ENCODE results near the gene LCN6.

LCN6 gene

DNA sequence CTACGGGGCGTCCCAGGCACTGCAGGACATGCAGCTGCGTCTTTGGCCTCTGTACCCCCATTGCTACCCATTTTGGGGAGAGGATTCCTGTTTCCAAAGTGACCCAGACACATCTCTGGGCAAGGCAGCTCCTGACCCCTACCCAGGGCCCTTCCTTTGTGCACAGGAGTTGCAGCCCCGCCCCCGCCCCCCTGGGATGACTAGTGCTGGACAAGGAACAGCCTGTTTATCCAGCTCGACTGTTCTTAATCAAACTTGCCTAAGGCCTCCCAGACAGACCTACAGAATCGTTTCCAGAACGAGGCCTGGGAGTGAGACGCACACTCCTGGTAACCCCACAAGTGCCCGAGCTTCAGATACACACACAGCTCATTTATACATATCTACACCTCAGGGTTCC is 22.7 kb downstream of the LCN6 start:
- no peak for DNase-seq (ENCODE audit: low read depth, low spot score)

GRCh38 chr9:136724772-136725171 is 23.6 kb downstream of the LCN6 start:
- DNase-seq (ENCODE audit: low read depth, low spot score): no peak

- no peak for DNase-seq (ENCODE audit: low read depth, low spot score)
Measured at GRCh38 chr9:136723989-136724388, 24.3 kb downstream of the LCN6 start.

GRCh38 chr9:136723362-136723976 is 24.9 kb downstream of the LCN6 start:
- DNase-seq (ENCODE audit: low read depth, low spot score): no peak

DNA sequence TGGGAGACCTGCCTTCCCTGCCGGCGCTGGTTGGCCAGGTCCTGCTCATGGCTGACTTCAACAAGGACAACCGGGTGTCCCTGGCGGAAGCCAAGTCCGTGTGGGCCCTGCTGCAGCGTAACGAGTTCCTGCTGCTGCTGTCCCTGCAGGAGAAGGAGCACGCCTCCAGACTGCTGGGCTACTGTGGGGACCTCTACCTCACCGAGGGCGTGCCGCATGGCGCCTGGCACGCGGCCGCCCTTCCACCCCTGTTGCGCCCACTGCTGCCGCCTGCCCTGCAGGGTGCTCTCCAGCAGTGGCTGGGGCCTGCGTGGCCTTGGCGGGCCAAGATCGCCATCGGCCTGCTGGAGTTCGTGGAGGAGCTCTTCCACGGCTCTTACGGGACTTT is 25.4 kb downstream of the LCN6 start:
- no peak for DNase-seq (ENCODE audit: low read depth, low spot score)

DNA sequence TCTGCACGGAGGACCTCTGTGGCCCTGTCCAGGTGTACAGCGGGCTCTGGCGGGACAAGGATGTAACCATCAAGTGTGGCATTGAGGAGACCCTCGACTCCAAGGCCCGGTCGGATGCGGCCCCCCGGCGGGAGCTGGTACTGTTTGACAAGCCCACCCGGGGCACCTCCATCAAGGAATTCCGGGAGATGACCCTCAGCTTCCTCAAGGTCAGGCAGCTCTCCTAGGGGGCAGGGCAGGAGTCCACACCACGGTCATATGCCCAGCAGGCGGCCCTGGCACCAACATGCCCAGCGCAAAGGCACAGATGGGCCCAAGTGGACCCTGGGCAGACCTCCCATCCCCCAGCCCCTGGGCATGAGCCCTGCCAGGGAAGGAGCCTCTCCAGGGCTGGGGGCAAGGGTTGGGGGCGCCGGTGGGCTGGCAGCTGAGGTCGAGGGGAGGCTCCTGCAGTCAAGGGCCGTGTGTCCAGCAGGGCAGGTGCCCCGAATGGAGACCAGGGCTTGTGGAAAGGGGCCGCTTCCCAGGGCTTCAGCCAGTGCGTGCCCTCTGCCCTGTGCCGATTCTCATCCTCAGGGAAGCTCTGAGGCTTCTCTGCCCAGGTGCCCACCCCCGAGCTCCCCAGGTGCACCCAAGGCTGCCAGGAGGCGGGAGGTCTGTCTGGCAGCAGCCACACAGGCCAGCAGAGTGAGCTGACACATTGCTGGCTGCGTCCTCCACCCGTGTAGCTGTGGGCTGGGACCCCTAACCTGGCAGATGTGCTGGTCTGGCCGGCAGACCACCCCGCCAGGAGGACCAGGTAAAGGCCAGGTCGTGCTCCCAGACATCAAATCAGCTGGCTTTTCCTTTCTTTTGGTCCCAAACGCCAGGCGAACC is 26.0 kb downstream of the LCN6 start:
- DNase-seq (ENCODE audit: low read depth, low spot score): no peak

DNA sequence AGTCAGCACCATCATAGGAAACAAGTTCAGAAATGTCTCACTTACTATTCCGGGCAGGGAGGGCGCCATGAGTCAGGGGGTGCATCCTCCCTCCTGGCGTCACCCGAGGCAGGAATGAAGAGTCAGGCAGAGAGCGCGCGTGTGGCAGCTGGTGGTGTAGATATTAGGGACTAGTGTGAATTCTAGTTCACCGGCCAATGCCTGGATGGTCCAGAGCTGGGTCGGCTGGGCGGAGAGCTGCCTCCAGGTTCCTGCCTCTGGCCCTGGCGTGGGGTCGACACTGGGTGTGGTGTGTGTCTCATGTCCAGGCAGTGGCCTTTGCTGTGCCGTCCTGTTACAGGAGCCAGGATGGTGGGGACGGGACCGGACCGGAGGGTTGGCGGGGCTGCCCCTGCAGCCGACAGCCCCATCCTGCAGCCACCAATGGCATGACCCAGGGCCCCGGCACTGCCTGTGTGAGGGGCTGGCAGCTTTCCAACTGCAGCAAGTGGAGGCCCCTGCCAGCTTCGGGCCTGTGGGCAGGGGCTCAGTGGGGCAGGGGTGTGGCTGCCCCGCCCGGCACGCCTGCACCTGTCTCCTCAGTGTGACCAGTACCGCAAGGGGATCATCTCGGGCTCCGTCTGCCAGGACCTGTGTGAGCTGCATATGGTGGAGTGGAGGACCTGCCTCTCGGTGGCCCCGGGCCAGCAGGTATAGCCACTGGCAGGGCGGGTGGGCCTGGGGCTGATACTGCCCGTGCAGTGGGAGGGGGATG is 26.8 kb downstream of the LCN6 start:
- DNase-seq (ENCODE audit: low read depth, low spot score): no peak

DNA sequence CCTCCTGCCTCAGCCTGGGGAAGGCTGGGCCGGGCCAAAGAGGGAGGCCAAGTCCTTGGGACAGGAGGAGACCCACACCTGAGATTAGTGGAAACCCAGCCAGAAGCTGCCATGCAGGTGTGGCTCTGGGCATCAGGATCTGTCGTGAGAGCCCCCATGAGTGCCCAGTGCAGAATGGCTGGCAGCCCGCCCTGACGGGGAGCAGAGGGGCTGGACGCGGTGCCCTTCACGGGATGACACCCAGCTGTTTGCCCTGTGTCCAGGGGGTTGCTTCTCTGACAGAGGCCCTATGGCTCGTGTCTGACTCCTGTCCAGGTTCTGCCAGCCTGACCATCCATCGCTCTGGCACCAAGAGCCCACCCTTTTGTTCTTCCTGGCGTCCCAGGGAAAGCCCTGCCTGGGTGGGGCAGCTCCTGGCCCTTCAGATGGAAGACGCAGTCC is 27.4 kb downstream of the LCN6 start:
- DNase-seq (ENCODE audit: low read depth, low spot score): no peak

DNA sequence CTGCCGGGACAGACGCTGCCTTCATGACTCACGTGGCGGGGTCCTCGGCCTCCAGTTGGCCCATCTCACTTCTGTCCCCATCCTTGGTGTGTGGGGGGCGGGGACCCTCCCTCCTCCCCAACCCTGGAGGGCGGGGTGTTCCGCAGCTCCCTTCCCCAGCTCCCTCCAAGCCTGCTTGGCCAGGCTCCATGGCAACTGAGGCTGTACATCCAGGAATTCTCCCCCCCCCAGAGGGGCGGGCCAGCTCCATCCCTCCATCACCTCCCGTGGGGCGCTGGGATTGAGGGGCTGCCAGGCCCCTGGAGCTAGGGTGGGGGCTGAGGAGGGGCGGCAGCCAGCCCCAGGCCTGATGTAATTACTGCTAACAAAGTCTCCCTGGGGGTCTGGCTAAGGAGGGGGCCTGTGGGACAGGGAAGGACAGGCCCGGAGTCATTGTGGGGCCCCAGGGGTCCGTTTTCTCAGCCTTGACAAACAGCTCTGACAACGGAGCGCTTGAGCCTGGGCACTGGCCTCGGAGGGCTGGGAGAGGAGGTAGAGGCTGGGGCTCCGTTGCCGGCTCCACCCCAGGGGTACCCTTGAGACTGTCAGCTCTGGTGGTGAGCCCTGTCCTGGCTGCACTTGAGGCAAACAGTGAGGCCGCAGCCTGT is 28.0 kb downstream of the LCN6 start:
- no peak for DNase-seq (ENCODE audit: low read depth, low spot score)

DNA sequence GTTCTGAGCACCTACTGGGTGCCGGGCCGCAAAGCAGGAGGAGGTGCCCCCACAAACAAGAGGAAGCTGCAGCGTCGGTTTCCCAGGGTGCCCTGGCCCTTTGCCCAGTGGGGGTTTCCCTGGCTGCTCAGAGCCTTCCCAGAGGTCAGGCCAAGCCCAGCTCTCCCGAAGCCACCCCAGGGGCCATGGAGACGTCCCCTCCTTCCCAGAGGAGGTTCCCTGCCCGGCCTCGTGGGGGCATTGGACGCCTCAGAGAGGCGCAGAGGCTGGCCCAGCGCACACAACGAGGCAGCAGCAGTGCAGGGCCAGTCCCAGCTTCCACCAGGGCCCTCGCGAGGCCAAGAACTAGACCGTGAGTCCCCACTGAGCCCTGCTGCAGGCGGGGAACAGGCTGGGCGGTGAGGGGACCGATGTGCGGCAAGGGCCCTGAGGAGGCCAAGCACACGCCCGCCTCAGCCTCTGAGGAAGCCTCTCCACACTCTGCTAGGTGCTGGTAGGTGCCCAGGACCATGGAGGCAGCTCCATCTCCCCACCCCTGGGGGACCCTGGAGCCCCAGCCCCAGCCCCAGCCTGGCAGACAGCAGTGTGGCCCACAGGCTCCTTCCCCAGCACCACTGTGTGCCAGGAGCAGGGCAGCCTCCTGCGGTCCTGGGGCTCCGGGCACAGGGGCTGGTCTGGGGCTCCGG is 29.0 kb downstream of the LCN6 start:
- no peak for DNase-seq (ENCODE audit: low read depth, low spot score)

GRCh38 chr9:136718345-136719194 is 29.8 kb downstream of the LCN6 start:
- no peak for DNase-seq (ENCODE audit: low read depth, low spot score)

- no peak for DNase-seq (ENCODE audit: low read depth, low spot score)
Measured at GRCh38 chr9:136717399-136717798, 30.9 kb downstream of the LCN6 start.

GRCh38 chr9:136714893-136715274 is 33.4 kb downstream of the LCN6 start:
- no peak for DNase-seq (ENCODE audit: low read depth, low spot score)

DNA sequence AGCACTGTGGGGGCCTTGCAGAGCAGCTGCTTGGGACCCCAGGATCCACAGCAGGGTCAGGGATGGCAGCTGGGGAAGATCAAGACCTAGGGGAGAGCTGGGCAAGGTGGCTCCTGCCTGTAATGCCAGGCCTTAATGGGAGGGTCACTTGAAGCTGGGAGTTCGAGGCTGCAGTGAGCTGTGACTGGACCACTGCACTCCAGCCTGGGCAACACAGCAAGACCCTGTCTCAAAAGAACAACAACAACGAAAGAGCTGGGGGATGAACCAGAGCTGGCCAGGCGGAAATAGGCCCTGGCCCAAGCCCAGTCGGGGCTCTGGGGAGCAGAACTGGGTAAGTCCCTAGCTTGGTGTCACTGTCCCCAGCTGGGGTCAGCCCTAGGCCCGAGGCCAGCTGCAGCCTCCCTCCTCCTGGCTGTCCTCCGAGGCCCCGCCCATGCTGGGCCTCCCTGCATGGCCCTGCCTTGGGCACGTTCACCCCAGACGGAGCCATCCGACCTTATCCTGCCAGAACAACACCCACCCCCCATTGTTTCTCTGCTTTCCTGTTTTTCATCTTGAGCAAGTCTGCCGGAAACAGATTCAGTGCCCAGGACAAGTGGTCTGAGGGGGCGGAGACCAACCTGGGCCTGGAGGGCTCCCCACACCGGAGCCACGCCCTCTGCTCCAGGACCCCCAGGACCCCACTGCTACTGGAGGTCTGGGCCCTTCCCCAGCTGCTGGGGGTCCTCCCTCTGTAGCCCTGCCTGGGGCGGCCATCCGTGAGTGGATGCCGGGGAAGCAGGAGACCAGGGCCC is 34.0 kb downstream of the LCN6 start:
- DNase-seq (ENCODE audit: low read depth, low spot score): no peak

GRCh38 chr9:136713550-136713949 is 34.8 kb downstream of the LCN6 start:
- no peak for DNase-seq (ENCODE audit: low read depth, low spot score)

DNA sequence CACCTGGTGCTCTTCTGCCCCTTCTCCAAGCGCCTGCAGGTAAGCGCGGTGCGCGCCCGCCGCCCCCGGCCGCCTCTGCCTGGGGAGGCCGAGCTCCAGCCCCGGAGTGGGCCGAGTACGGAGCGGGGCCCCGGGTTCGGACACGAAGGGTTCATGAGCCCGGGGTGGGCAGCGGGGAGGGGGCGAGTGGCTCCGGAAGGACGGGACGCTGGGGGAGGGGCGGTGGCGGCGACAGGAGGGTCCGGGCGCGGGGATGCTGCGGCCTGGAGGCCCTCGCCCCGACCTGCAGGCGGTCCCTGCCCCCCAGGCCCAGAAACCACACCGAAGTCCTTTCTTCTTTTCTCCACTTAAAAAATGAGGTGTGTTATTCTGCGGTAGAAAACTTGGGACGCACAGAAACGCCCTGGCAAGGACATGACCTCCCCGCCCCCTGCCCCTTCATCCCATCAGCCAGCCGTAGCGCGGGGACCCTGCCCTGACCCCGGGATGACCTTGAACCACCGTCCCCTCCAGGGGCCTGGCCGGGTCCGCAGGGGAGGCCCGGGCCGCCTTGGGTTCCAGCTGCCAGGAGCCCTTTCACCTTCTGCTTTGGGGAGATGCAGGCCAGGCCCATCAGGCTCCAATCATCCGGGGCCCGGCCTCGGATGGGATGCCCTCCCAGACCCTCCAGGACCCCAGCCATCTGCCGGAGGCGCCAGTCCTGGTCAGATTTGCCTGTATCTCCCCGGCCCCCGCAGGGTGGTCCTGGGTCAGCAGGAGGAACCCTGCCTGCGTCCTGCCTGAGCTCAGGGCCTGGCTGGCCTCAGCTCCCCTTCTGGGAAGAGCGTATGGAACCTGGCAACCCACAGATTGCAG is 35.4 kb downstream of the LCN6 start:
- no peak for DNase-seq (ENCODE audit: low read depth, low spot score)

DNA sequence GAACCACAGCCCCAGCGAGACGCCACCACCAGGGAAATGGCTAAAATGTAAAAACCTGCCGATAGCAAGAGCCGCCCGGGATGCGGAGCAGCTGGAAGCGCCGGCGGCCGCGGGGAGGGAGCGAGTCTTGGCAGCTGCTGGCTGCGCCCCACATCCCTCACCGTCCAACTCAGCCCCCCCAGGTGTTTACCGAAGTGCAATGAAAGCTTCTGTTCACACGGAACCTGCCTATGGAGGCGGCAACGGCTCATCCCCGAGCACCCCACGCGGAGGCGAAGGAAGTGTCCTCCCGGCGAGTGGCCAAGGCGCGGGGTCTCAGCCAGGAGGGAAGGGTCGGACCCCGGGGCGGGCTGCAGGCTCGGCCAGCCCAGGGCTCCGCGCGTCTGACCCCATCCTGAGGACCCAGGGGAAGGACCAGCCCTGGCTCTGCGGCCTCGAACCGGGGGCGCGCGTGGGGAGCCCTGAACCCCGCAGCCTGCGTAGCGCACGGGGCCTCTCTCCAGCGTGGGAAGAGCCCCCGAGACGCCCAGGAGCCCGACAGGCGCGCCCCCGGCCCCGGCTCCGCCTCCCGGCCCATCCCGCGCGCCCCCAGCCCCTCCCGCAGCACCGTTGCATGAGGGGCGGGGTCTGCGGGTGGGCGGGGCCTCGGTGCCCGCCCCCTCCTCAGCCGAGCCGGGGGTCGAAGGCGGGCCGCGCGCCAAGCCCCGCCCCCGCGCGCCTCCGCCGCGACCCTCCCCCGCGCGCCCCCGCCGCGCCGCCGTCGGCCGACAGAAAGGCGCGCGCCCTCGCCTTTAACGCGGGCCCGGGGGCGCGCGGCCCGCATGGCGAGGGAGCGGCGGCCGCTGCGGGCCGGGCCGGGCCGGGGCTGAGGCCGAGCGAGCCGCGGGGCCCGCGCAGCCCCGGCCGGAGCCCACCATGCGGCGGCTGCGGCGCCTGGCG is 36.3 kb downstream of the LCN6 start, which contains the start of gene DIPK1B:
Gene DIPK1B (plus strand): TSS at position 822 of the 939 bp plus-strand sequence. CDS start 94 bp downstream, at position 916.
- no peak for DNase-seq (ENCODE audit: low read depth, low spot score)

Measured in iPS DF 19.7 (cell line).